ENCODE results near the gene HMGCS2.

- TF ChIP-seq YBX1 (IDR thresholded peaks at IDR 0.05) = no peak
- TF ChIP-seq, protein P1, sequence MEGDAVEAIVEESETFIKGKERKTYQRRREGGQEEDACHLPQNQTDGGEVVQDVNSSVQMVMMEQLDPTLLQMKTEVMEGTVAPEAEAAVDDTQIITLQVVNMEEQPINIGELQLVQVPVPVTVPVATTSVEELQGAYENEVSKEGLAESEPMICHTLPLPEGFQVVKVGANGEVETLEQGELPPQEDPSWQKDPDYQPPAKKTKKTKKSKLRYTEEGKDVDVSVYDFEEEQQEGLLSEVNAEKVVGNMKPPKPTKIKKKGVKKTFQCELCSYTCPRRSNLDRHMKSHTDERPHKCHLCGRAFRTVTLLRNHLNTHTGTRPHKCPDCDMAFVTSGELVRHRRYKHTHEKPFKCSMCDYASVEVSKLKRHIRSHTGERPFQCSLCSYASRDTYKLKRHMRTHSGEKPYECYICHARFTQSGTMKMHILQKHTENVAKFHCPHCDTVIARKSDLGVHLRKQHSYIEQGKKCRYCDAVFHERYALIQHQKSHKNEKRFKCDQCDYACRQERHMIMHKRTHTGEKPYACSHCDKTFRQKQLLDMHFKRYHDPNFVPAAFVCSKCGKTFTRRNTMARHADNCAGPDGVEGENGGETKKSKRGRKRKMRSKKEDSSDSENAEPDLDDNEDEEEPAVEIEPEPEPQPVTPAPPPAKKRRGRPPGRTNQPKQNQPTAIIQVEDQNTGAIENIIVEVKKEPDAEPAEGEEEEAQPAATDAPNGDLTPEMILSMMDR (IDR thresholded peaks at IDR 0.05 in 2 of 3, conservative IDR thresholded peaks at IDR 0.05 in 1 of 3; ENCODE audit: control insufficient read depth in 2 of 3, extremely low read depth in 1 of 3, insufficient read depth in 1 of 3, low read depth in 3 of 3, low read length in 3 of 3) = no peak
- TF ChIP-seq SREBF2 (IDR thresholded peaks at IDR 0.05; ENCODE audit: low read length) = no peak
Observed at GRCh38 chr1:119787776-119788175, 19.1 kb upstream of the HMGCS2 start.
